ENCODE data around the gene KLHL21.

The KLHL21 gene

GRCh38 chr1:6634371-6635052, 31.8 kb upstream of the KLHL21 start:
- H3K9ac ChIP-seq (ENCODE audit: low read length) = no peak overlapping the region
- H3K27ac ChIP-seq (ENCODE audit: low read depth, low read length) = no peak overlapping the region
- no peak overlapping the region for H3K4me2 ChIP-seq (ENCODE audit: low read depth, low read length, poor library complexity, severe bottlenecking)
- H3K9me3 ChIP-seq (ENCODE audit: insufficient read depth, low read length) = no peaks in the 10 kb centered on the region
- H4K20me1 ChIP-seq (ENCODE audit: low read depth, low read length) = no peaks in the 10 kb centered on the region
- no peaks in the 10 kb centered on the region for H3K79me2 ChIP-seq (ENCODE audit: insufficient read depth, low read length)
- no peak overlapping the region for H3K4me3 ChIP-seq (ENCODE audit: insufficient read depth, low read length, poor library complexity, severe bottlenecking)
- H3F3A ChIP-seq (ENCODE audit: insufficient read depth) = no peaks in the 10 kb centered on the region
- H2AFZ ChIP-seq (ENCODE audit: low read depth, low read length, severe bottlenecking) = no peak overlapping the region
- no peaks in the 10 kb centered on the region for H3K9me2 ChIP-seq (replicated peaks; ENCODE audit: insufficient read depth, low read length)
- H3K36me3 ChIP-seq (ENCODE audit: low read length) = no peaks in the 10 kb centered on the region
- H3K27me3 ChIP-seq (ENCODE audit: low read length) = no peaks in the 10 kb centered on the region
- TF ChIP-seq CTCF (IDR thresholded peaks at IDR 0.05; ENCODE audit: insufficient read depth, low read length, poor library complexity, severe bottlenecking) (peak; percentile 26), EZH2phosphoT487 (conservative IDR thresholded peaks at IDR 0.05; ENCODE audit: low read length) (no peak)

GRCh38 chr1:6632588-6633514, 30.2 kb upstream of the KLHL21 start:
- Histone ChIP-seq H3K9ac (ENCODE audit: low read length) (no peak overlapping the region), H3F3A (ENCODE audit: insufficient read depth) (no peaks in the 10 kb centered on the region)

GRCh38 chr1:6631058-6631457, 28.4 kb upstream of the KLHL21 start:
- H3K27ac ChIP-seq (ENCODE audit: low read depth, low read length) = no peak overlapping the region
- TF ChIP-seq EZH2phosphoT487 (conservative IDR thresholded peaks at IDR 0.05; ENCODE audit: low read length) (no peak), CTCF (IDR thresholded peaks at IDR 0.05; ENCODE audit: insufficient read depth, low read length, poor library complexity, severe bottlenecking) (no peak)
- H3K9me3 ChIP-seq (ENCODE audit: insufficient read depth, low read length) = no peaks in the 10 kb centered on the region
- H3F3A ChIP-seq (ENCODE audit: insufficient read depth) = no peaks in the 10 kb centered on the region
- H3K79me2 ChIP-seq (ENCODE audit: insufficient read depth, low read length) = peaks cover 9% of the 10 kb centered on the region; the same call in 1 of the 2 replicates
- H3K36me3 ChIP-seq (ENCODE audit: low read length) = no peaks in the 10 kb centered on the region
- no peaks in the 10 kb centered on the region for H4K20me1 ChIP-seq (ENCODE audit: low read depth, low read length)
- H3K27me3 ChIP-seq (ENCODE audit: low read length) = no peaks in the 10 kb centered on the region
- H3K9ac ChIP-seq (ENCODE audit: low read length) = no peak overlapping the region
- H2AFZ ChIP-seq (ENCODE audit: low read depth, low read length, severe bottlenecking) = no peak overlapping the region
- no peaks in the 10 kb centered on the region for H3K9me2 ChIP-seq (replicated peaks; ENCODE audit: insufficient read depth, low read length)
- no peak overlapping the region for H3K4me3 ChIP-seq (ENCODE audit: insufficient read depth, low read length, poor library complexity, severe bottlenecking)
- no peak overlapping the region for H3K4me2 ChIP-seq (ENCODE audit: low read depth, low read length, poor library complexity, severe bottlenecking)

More at GRCh38 chr1:6632588-6633514, 30.2 kb upstream of the KLHL21 start:
- H3K36me3 ChIP-seq (ENCODE audit: low read length) = no peaks in the 10 kb centered on the region
- H3K27me3 ChIP-seq (ENCODE audit: low read length) = no peaks in the 10 kb centered on the region
- TF ChIP-seq EZH2phosphoT487 (conservative IDR thresholded peaks at IDR 0.05; ENCODE audit: low read length) (no peak), CTCF (IDR thresholded peaks at IDR 0.05; ENCODE audit: insufficient read depth, low read length, poor library complexity, severe bottlenecking) (no peak)
- no peaks in the 10 kb centered on the region for H4K20me1 ChIP-seq (ENCODE audit: low read depth, low read length)
- H3K4me3 ChIP-seq (ENCODE audit: insufficient read depth, low read length, poor library complexity, severe bottlenecking) = no peak overlapping the region
- H3K9me2 ChIP-seq (replicated peaks; ENCODE audit: insufficient read depth, low read length) = no peaks in the 10 kb centered on the region
- H3K79me2 ChIP-seq (ENCODE audit: insufficient read depth, low read length) = no peaks in the 10 kb centered on the region
- H3K27ac ChIP-seq (ENCODE audit: low read depth, low read length) = no peak overlapping the region
- H2AFZ ChIP-seq (ENCODE audit: low read depth, low read length, severe bottlenecking) = no peak overlapping the region
- H3K9me3 ChIP-seq (ENCODE audit: insufficient read depth, low read length) = no peaks in the 10 kb centered on the region
- H3K4me2 ChIP-seq (ENCODE audit: low read depth, low read length, poor library complexity, severe bottlenecking) = no peak overlapping the region
